A673 (cell line): ENCODE results near the gene UBE2J2.

Experiments
- EZH2 ChIP-seq: fragments of 200-600 bp; sonication (generic); IDR thresholded peaks from 2 replicates; pipeline ENCODE4 v1.6.1; 2017; ENCODE audit warnings: borderline replicate concordance, low read depth, mild to moderate bottlenecking, mixed read lengths, antibody characterized with exemption, low read length; ENCODE audit not compliant: poor library complexity, severe bottlenecking
- TF ChIP-seq, protein P1 (sequence below): fragments of 300-800, 200-600 bp; sonication (generic); conservative IDR thresholded peaks from 2 replicates; pipeline ENCODE4 v1.5.1; 2017; ENCODE audit warnings: low read depth, mild to moderate bottlenecking, antibody characterized with exemption, low read length, moderate library complexity, mixed read lengths

DNA sequence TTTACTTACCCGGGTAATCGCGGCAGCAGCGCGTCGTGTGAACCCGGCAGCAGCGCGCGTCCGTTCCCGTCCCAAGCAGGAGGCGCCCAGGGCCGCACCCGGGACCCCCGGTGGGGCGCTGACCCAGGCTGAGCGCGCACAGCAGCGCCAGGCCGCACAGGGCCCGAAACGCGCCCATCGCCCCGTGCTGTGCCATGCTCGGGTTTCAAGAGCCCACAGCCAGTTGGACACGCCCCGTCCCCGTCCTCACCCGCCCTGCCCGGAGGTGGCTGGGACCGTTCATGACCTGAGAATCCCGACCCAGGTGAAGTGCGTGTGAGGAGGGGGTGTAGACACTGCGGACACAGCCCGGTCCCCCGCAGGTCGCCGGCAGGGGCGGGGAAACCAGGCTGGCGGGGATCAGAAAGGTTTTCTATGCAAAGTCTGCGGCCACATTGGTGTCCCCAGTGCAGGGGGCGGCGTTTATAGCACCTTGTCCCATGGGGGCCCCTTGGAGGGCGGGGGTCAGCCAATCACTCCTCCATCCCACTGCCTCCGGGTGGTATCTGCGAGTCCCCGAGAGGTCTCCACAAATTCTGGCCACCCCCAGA, 67.2 kb downstream of the UBE2J2 start, which contains the start of gene TNFRSF18:
- TF ChIP-seq EZH2: no peak
- TF ChIP-seq, protein P1, sequence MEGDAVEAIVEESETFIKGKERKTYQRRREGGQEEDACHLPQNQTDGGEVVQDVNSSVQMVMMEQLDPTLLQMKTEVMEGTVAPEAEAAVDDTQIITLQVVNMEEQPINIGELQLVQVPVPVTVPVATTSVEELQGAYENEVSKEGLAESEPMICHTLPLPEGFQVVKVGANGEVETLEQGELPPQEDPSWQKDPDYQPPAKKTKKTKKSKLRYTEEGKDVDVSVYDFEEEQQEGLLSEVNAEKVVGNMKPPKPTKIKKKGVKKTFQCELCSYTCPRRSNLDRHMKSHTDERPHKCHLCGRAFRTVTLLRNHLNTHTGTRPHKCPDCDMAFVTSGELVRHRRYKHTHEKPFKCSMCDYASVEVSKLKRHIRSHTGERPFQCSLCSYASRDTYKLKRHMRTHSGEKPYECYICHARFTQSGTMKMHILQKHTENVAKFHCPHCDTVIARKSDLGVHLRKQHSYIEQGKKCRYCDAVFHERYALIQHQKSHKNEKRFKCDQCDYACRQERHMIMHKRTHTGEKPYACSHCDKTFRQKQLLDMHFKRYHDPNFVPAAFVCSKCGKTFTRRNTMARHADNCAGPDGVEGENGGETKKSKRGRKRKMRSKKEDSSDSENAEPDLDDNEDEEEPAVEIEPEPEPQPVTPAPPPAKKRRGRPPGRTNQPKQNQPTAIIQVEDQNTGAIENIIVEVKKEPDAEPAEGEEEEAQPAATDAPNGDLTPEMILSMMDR: no peak
